Hematopoietic multipotent progenitor cell (in vitro differentiated cells): ENCODE measurements around the gene NOP9. TPM values are rescaled to one million over a fixed set of nuclear protein-coding genes. Genes with fewer than 3 reads are reported as not detected.
"Not testable (repeated sequence)": the region's sequence is repeated elsewhere in the genome, so short reads cannot be mapped to it uniquely, and the experiment has no call there.

Experiments
- DNase-seq, 3 donors: peaks; one replicate each; pipeline ENCODE4 v3.0.0-alpha.2; 2011 to 2015; ENCODE audit warnings: low read depth in 2 of 3, low spot score in 2 of 3
- small RNA-seq: library from RNA; depleted of rRNA; stranded (forward); fragments of <200 nt; gene quantifications from one replicate; pipeline ENCODE3, GENCODE V24; 2012
- total RNA-seq: library from RNA; depleted of rRNA; stranded (reverse); fragments of >200 nt; gene quantifications from one replicate; pipeline ENCODE4 v1.2.3, GENCODE V29; 2012

The NOP9 gene
- total RNA-seq, 1 donor: 28.8 TPM

DNA sequence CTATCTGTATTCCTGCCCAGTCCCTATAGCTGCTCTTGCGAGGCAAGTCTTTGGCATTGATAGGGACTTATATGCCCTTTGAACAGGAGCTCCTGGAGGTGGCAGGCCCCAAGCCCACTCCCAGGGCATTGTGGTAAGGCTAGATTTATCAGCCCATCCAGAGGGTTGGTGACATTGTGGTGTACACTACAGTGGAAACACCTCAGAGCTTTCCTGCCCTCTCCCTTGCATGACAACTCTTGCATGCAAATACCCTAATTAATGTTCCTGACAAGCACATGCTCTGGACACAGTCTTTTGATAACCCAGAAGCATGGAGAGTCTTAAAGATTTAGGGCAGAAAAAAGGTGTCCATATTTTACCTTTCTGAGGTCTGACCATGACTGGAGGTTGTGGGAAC, 41.0 kb downstream of the NOP9 start:
- DNase-seq: no peak

DNA sequence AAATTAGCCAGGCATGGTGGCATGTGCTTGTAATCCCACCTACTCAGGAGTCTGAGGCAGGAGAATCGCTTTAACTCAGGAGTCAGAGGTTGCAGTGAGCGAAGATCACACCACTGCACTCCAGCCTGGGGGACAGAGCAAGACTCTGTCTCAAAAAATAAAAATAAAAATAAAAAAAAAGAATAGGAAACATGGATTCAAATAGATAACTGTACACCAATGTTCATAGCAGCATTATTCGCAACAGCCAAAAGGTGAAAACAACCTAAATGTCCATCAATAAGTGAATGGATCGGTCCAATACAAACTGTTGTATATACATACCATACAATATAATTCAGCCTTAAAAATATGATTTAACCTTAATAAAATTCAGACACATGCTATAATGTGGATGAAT, 43.2 kb downstream of the NOP9 start:
- DNase-seq: no peak

DNA sequence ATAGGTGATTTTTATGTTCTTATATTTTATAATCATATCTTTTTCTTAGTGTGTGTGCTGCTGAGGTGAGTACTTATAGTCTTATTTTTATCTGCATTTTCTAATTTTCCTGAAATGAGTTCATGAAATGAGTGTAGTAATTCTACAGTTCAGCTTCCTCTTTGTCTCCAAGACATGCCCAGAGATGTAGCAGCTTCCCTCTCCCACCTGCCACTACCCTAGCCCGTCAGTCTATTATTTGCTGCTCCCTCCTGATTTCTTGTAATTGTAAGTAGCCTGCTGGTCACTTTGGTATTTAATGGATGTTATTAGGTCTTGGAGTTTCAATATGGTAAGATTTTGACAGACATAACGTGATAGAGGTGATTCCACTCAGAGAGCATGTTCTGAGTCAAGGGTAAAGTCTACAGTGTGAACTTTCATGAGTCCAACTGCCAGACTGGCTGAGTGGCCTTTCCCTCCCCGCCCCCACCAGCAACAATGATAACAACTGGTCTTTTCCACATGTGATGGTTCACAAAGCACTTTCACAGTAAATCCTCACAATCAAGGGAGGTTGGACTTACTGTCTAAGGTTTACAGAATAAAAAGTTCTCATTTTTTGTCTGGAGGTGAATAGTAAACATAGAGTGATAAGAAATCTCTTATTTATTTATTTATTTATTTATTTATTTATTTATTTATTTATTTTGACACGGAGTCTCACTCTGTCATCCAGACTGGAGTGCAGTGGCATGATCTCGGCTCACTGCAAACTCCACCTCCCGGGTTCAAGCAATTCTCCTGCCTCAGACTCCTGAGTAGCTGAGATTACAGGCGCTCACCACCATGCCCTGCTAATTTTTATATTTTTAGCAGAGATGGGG, 44.4 kb downstream of the NOP9 start:
- no peak for DNase-seq

DNA sequence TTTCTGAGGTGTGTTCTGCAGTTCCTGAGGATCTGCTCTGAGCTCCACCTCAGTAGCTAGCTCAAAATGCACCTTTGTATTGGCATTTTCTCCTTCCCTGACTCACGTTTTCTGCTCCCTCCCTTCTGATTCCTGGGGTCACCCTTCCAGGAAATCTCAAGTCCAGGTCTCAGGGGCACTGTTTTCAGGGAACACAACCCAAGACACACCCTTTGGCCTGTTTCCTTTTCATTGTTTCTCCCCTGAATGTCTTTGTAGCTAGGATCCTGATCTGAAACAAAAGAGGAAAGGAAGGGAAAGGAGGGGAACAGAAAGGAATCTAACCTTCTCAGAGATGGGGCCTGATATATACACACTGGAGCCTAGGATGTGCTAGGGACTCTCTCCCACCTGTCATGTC, 47.5 kb downstream of the NOP9 start:
- DNase-seq: no peak

DNA sequence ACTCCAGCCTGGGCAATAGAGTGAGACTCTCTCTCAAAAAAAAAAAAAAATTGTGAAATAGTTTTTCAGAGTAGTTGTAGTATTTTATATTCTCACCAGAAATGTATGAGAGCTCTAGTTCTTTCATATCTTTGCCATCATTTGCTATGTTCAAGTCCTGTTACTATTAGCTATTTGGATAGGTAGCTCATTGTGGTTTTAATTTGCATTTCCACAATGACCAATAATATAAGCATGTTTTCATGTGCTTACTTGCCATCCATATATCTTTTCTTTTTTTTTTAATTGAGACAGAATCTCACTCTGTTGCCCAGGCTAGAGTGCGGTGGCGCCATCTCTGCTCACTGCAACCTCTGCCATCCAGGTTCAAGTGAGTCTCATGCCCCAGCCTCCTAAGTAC, 48.5 kb downstream of the NOP9 start:
- no peak for DNase-seq

DNA sequence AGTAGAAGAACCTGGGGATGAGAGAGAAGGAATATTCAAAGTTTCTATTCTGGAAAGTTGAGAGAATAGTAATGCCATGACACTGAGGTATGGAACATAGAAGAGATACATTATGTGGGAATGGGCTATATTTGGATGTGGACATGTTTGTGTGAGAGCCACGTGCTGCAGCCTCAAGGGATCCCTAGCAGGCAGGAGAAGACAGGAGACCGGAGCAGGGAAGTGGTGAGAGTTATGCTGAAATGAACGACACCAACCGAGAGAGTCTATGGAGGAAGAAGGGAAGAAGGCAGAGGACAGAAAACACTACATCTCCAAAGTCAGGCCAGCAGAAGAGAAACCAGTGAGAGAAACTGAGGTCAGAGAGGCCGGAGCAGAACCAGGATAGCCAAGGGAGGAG, 50.1 kb downstream of the NOP9 start:
- DNase-seq: no peak

DNA sequence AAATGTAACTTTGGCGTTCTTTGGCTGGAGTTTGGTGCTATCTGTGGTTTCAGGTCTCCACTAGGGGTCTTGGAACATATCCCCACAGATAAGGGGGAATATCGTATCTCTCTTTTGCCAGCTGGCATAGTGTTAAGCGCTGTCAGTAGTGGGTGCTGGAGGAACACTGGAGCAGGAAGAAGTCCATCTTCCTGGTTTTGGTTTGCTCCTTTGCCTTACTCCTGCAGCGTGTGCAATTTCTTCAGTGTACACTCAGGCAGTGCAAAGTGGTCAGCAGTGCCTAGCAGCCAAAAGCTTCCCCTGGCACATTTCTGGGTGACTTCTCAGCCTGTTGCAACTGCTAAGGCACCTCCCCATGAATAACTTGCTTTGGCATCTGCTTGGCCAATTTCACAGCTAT, 51.9 kb downstream of the NOP9 start:
- no peak for DNase-seq

DNA sequence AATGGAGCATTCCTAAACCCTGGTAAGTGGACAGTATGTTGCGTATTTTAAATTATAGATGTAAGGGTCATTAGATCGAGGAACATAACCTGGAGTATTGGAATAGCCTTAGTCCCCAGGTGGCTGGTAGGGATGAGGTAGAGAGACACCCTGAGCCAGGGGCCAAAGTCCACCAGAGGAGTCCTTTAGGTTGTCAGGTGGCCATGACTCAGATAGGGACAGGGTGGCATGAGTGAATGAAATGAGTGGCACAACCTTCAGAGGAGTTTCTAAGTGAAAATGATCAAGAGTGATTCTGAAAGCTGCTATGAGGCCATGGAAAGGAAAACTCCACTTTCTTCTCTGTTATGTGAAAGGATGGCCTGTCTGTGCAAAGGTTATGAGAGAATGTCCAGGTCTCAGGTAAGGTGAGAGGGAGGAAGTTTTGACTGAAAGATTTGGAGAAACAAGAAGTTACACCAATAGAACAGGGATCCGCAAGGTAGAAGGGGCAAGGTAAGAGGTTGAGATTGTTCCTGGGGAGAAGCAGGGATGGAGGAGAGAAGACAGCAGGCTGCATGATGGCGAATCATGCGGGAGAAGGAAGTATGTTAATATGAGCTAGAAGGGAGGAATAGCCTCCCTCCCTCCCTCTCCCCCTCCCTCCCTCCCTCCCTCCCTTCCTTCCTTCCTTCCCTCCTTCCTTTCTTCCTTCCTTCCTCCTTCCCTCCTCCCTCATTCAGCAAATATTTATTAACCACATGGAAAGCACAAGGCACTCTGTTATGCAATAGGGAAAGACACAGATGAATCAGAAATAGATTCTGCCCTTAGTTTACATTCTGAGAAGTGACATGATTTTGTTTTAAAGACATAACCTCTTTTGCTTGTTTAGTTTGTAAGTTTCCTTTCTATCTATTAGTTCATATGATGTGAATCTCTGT, 54.2 kb downstream of the NOP9 start:
- no peak for DNase-seq

DNA sequence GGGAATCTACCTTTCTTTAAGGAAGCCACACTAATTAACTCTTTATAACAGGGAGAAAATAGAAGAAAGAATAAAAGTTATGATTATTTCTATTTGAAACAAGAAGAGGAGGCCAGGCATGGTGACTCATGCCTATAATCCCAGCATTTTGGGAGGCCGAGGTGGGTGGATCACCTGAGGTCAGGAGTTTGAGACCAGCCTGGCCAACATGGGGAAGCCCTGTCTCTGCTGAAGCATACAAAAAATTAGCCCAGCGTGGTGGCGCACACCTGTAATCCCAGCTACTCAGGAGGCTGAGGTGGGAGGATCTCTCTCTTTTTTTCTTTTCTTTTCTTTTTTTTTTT, 54.8 kb downstream of the NOP9 start:
- DNase-seq: not testable (repeated sequence)

DNA sequence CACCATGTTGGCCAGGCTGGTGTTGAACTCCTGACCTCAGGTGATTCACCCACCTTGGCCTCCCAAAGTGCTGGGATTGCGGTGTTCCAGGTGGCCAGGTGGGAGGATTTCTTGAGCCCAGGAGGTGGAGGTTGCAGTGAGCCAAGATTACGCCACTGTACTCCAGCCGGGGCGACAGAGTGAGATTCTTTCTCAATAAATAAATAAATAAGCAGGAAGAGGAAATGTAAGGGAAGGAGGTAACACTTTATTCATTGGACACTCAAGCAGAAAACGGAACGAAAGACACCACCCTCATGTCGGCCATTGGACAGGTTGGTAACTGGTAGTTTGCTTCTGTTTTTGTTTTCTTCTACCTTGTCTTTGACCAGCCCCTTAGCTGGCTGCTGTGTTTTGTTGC, 55.4 kb downstream of the NOP9 start:
- DNase-seq: no peak

DNA sequence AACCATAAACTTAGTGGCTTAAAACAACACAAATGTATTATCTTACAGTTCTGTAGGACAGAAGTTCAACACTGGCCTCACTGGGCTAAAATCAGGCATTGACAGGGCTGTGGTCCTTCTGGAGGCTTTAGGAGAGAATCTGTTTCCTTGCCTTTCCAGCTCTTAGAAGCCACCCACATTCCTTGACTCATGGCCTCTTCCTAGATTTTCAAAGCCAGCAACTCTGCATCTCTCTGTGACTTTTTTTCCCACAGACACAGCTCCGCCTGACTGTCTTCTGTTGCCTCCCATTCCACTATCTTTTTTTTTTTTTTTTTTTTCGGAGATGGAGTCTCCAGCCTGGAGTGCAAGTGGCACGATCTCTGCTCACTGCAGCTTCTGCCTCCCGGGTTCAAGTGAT, 56.6 kb downstream of the NOP9 start:
- no peak for DNase-seq

Small RNA genes within 50 kb of the gene (small RNA-seq; reads per million reads assigned to genes)
- not detected for gene RF00026

Other genes with a start within 250 kb of the NOP9 start
- 1.3 TPM for gene CARMIL3, start 247.8 kb upstream of the NOP9 start, total RNA-seq
- gene CPNE6, start 228.3 kb upstream of the NOP9 start, total RNA-seq: not detected
- 24.8 TPM for gene PCK2, start 205.5 kb upstream of the NOP9 start, total RNA-seq
- gene DCAF11, start 185.1 kb upstream of the NOP9 start, total RNA-seq: 138 TPM
- 5.7 TPM for gene NRL, start 184.9 kb upstream of the NOP9 start, total RNA-seq
- gene FITM1, start 169.2 kb upstream of the NOP9 start, total RNA-seq: 2.7 TPM
- gene PSME1, start 163.7 kb upstream of the NOP9 start, total RNA-seq: 153 TPM
- 14.3 TPM for gene EMC9, start 158.3 kb upstream of the NOP9 start, total RNA-seq
- gene PSME2, start 153.2 kb upstream of the NOP9 start, total RNA-seq: 38.0 TPM
- gene RNF31, start 152.4 kb upstream of the NOP9 start, total RNA-seq: 103 TPM
- gene IRF9, start 138.6 kb upstream of the NOP9 start, total RNA-seq: 112 TPM
- 47.1 TPM for gene REC8, start 127.8 kb upstream of the NOP9 start, total RNA-seq
- 59.8 TPM for gene IPO4, start 111.0 kb upstream of the NOP9 start, total RNA-seq
- gene TM9SF1, start 104.4 kb upstream of the NOP9 start, total RNA-seq: 64.9 TPM
- gene TSSK4, start 94.2 kb upstream of the NOP9 start, total RNA-seq: under 0.01 TPM
- 13.7 TPM for gene CHMP4A, start 86.4 kb upstream of the NOP9 start, total RNA-seq
- gene MDP1, start 83.8 kb upstream of the NOP9 start, total RNA-seq: 21.5 TPM
- 55.2 TPM for gene NEDD8, start 67.5 kb upstream of the NOP9 start, total RNA-seq
- gene GMPR2, start 66.9 kb upstream of the NOP9 start, total RNA-seq: 78.9 TPM
- 65.4 TPM for gene TINF2, start 57.2 kb upstream of the NOP9 start, total RNA-seq
- 1.1 TPM for gene TGM1, start 36.7 kb upstream of the NOP9 start, total RNA-seq
- gene RABGGTA, start 28.3 kb upstream of the NOP9 start, total RNA-seq: 36.9 TPM
- gene DHRS1, start 70 bp upstream of the NOP9 start, total RNA-seq: 31.0 TPM
- 20.2 TPM for gene CIDEB, start 8.1 kb downstream of the NOP9 start, total RNA-seq
- gene LTB4R2, start 10.3 kb downstream of the NOP9 start, total RNA-seq: 15.1 TPM
- 13.5 TPM for gene LTB4R, start 11.7 kb downstream of the NOP9 start, total RNA-seq
- gene ADCY4, start 35.2 kb downstream of the NOP9 start, total RNA-seq: 3.8 TPM
- gene RIPK3, start 40.1 kb downstream of the NOP9 start, total RNA-seq: 20.2 TPM
- gene NFATC4, start 68.3 kb downstream of the NOP9 start, total RNA-seq: 0.54 TPM
- 20.2 TPM for gene NYNRIN, start 99.2 kb downstream of the NOP9 start, total RNA-seq
- gene CBLN3, start 129.8 kb downstream of the NOP9 start, total RNA-seq: 0.54 TPM
- 74.9 TPM for gene KHNYN, start 130.1 kb downstream of the NOP9 start, total RNA-seq
- gene SDR39U1, start 142.9 kb downstream of the NOP9 start, total RNA-seq: 39.6 TPM
- gene CMA1, start 208.4 kb downstream of the NOP9 start, total RNA-seq: not detected